A204.1 (cell line): Measurements from ENCODE around the gene TSHZ1.
"Not testable (repeated sequence)": the region's sequence is repeated elsewhere in the genome, so short reads cannot be mapped to it uniquely, and the experiment has no call there.

Source experiments
- FAIRE-seq: peaks from 2 replicates; lab custom pipeline; 2012; peaks lifted over from hg19 to GRCh38; lab: Jason Lieb, UNC

The TSHZ1 gene

DNA sequence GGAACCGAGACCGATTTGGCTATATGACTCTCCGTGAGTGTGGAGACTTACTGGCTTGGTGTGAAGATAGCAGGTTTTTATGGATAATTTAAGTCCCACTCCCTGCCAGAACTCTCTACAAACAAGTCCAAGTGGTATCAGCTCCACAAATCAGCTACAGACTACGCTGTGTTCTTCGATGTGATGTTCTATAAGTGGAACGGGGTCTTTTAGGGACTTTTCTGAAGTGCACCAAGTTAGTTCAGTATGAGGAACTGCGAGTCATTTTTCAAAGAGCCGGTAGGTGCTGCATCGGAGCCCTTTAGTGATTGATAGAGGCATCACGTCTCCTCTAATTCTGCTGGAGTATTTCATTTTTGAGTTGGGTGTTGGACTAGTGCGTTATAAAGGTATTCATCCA lies 107.1 kb downstream of the TSHZ1 start:
- no peak for FAIRE-seq

DNA sequence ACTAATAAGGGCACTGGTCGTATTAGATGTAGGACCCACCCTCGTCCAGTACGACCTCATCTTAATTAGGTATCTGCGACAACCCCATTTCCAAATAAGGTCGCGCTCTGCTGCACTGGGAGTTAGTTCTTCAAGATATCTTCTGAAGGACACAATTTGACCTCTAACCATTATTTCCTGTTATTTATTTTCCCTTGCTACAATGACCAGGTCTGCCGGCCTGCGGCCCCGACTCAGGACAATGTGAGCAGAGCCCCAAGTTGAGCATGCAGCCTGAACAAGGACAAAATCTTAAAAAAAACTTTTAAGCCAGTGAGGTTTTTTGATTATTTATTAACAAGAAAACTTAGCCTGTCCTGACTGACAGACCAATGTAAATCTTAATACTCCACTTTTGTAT lies 109.3 kb downstream of the TSHZ1 start:
- no peak for FAIRE-seq

DNA sequence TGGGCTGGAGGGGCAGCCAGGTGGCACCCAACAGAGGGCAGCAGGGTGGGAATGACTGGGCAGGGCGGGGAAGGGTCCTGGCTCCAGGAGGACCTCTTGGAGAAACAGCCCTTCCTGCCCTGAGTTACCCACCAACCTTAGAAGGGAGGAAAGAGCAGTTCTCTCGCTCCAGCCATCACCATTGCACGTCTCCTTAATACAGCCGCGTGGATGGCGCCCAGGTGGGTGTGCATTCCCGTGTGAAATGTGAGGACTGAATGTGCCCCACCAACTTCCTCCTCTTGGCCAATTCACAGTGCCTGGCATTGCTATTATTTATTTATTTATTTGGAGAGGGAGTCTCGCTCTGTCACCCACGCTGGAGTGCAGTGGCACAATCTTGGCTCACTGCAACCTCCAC lies 109.9 kb downstream of the TSHZ1 start:
- FAIRE-seq = no peak

DNA sequence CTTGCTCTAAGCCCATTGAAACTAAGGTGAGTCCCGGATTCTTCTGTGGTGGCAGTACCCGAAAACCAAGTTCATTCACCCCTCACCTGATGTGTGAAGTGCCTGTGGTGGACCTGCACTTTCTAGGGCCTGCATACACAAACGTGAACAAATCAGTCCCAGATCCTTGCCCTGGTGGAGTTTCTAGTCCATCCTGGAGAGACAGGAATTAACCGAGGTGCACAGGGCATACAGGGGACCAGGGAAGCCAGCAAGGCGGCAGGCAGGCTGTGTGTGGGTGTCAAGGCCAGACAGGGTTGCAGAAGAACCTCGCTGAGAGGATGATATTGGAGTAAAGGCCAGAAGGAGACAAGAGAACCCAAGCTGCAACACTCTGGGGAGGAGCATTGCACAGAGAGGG lies 110.8 kb downstream of the TSHZ1 start:
- FAIRE-seq = no peak

DNA sequence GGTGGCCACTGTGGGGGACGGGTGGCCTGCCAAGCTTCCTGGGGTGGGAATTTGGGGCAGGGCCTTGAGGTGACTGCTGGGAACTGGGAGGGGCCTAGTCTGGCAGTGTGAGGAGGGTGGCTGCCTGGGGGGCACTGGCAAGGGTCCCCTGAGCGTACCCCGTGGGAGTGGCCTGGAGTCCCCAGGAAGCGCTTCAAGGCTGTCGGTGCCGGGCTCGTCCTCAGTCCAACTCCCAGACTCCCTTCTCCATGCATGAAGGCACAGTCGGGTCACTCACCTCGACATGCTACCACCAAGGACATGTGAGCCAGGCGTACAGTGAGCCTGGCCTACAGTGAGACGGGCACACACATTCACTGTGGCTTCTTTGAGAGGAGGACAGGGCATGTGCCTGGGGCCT lies 111.6 kb downstream of the TSHZ1 start:
- FAIRE-seq = no peak

DNA sequence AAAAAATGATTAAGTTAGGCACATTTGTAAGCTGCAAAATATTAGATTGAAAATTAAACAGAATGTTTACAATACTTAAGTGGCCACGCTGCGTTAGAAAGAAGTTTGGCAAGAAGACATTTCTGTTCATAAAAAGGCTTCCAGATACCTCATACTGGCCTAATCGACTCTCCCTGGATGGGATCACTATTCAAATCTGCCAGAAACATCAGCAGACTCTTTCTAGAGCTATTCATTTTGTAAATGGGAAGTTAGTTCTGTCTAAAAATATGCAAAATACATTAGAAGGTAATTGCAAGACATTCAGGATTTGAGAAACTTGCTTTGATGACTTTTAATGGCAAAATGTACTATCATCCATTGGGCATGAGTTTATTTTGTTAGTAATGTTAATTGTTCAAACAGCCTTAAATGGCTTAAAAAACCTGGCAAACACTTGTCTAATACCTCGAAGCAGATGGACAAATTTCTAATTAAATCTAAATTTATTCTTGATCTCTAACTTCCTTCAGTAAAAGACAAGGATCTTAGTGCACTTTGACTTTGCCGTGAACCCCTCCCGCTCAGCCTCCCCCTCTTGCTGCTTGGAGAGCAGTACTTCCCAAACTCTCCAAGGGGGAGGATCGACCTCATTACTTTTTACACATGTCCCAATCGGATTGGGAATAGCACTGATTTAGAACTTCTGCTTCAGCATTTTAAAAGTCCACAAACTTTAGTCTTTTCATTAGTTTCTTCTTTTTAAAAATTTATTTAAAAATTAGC lies 113.4 kb downstream of the TSHZ1 start:
- no peak for FAIRE-seq

DNA sequence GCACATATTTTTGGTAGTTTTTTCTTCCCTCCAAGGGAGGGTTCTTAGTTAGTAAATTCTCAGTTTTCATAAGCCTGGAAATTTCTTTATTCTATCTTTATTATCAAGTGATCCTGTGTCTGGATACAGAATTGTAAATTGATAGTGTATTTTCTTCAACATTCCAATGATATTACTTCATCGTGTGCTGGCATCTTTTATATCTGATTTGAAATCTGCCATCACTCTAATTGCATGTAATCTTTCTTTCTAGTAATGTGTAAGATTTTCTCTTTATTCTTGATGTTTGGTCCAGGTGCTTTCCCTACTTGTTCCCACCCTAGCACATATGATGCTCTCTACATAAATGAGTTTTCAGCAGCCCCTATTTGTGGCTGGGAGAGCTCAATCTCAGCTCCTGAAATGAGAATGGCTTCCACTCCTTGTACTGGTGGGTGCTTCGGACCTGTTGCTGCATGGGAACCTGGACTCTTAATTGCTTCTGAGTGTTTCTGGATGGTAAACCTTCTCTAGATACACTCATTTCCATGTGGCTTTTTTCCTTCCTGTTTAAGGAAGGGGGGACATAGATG lies 114.2 kb downstream of the TSHZ1 start:
- no peak for FAIRE-seq

DNA sequence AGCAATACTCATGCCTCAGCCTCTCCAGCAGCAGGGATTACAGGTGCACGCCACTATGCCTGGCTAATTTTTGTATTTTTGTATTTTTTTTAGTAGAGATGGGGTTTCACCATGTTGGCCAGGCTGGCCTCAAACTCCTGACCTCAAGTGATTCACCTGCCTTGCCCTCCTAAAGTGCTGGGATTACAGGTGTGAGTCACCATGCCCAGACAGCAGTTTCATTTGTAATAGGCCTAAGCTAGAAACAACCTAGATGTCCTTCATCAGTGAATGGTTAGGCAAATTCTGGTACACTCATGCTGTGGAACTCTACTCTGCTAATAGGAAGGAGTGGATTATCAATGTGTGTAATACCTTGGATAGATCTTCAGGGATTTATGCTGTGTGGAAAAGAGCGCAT lies 119.2 kb downstream of the TSHZ1 start:
- FAIRE-seq = not testable (repeated sequence)

DNA sequence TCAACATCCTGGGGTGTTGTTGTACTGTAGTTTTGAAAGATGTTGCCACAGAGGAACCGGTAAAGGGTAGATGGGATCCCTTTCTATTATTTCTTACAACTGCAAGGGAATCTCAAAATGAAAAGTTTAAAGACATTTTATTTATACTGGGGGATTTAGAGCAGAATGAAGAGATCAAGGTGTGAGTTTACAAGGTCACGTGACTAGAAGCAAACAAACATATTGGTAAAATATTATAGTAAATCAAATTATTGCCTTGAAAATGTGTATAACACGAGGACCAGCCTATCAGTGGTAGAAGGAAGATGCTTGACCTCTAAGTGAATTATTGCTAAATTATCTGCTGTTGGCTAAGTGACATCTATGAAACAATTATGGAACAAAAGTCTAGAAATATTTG lies 119.7 kb downstream of the TSHZ1 start:
- no peak for FAIRE-seq

DNA sequence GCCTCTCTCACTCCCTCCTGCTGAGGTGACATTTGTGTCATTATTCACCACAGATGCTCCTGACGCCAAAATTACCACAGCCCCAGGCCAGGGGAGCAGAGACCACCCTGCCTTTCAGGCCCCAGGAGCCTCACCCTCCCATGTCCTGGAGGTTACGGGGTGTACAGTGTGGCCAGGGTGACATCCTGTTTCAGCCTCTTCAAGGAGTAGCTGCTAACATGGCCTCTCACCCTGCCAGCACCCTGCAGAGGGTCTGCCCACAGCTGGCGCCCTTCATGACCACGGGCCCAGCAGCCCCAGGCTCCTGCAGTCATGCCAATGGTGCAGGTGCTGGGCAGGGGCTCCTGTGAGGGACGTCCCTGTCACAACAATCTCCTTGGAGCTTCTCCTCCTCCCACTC lies 124.3 kb downstream of the TSHZ1 start:
- no peak for FAIRE-seq

DNA sequence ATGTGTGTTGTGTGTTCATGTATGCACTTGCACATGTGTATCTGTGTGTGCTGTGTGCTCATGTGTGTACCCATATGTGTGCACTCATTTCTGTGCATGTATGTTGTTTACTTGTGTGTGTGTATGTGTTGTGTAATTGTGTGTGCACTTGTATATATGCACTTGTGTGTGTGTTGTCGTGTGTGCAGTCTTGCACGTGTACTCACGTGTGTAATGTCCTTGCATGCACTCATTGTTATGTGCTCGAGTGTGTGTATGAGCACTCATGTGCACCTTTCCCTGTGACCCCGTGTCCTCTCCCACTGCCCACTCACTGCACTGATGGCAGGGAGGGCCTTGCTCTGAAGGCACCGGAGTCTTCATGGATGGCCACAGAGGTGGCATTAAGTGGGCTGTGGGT lies 124.9 kb downstream of the TSHZ1 start:
- no peak for FAIRE-seq

DNA sequence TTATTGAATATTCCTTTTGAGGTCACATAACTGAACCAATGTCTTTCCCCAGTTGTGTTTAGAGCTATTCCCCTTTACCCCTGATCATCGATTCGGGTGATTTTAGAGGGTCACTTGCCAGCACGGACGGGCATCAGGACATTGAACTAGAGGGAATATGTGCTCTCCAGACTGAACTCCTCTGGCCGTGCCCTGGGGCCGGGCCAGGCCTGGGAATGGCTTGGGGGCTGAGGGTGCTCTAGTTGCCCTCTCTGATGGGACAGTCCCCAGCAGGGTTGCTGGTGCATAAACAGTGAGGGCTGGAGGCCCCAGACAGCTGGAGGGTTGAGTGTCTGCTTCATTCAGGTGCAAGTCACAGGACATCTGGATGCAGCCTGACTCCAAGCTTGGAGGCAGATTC lies 126.2 kb downstream of the TSHZ1 start:
- no peak for FAIRE-seq

DNA sequence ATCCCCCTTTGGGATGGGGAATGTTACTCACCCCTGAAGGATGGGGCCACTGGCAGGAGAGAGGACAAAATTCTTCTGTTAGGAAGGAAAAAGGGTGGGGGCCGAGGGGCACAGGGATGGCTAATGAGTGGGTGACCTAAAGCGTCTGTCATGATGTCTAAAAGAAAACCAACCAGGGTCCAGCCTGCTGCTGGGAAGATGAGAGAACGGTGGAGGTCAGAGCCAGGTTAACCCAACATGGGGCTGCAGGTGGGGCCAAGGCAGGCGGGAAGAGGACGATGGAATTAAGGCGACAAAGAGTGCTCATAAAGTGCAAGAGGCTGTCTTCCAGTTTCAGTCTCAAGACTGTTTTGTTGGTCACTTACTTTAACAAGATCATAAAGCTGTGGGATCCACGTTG lies 126.8 kb downstream of the TSHZ1 start:
- FAIRE-seq = no peak

DNA sequence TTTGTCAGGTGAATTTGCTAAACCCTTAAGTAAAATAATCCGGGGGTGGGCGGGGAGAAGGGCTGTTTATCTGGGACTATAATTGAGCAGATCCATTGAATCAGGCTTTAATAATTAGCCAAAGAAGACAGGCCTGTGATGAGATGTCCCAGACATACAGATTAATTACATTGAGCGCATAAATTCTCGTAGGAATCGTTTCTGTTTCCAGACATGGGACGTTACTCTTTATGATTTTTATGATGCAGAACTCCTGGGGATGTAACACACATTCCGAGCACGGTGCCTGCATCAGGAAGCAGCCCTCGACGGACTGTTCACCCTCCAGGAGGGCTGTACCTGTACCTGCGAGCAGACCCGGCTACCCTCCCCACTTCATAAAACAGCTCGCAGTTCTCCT lies 128.0 kb downstream of the TSHZ1 start:
- no peak for FAIRE-seq
